ENCODE results near the gene FERMT1. TPM values are rescaled to one million over a fixed set of nuclear protein-coding genes. Genes with fewer than 3 reads are reported as not detected.

FERMT1 gene
- total RNA-seq, 2 experiments from 2014 or later: not detected

- ChIA-PET POLR2A (interaction anchor here (1.0 kb wide), 1 partner anchor 80 kb away, joined by 4 read pairs; no protein-coding TSS in a partner anchor), CTCF (interaction anchor here (0.7 to 0.8 kb wide), 2 partner anchors 8 to 24 kb away, joined by 3 to 4 read pairs; no protein-coding TSS in a partner anchor)
- H3K36me3 Mint-ChIP-seq (ENCODE audit: low read depth): peaks cover 35% of the 10 kb centered on the region
- H3K4me3 Mint-ChIP-seq: no peak overlapping the region
- no peaks in the 10 kb centered on the region for H3K27me3 Mint-ChIP-seq (ENCODE audit: low read depth)
- peaks cover 43% of the 10 kb centered on the region for H3K4me1 Mint-ChIP-seq (ENCODE audit: low read depth)
- DNase-seq (no peak), ATAC-seq (no peak)
- peaks cover under 1% of the 10 kb centered on the region for H3K9me3 Mint-ChIP-seq (ENCODE audit: insufficient read depth)
- H3K27ac Mint-ChIP-seq: no peak overlapping the region
Measured at GRCh38 chr20:6030453-6031080, 92.3 kb downstream of the FERMT1 start.

- ChIA-PET CTCF (no interaction called here), POLR2A (no interaction called here)
- Mint-ChIP-seq H3K27ac (no peak overlapping the region), H3K36me3 (ENCODE audit: low read depth) (peaks cover 39% of the 10 kb centered on the region), H3K4me3 (no peak overlapping the region), H3K4me1 (ENCODE audit: low read depth) (peaks cover 45% of the 10 kb centered on the region), H3K27me3 (ENCODE audit: low read depth) (no peaks in the 10 kb centered on the region), H3K9me3 (ENCODE audit: insufficient read depth) (peaks cover 5% of the 10 kb centered on the region)
- ATAC-seq: no peak
- DNase-seq: no peak
Measured at GRCh38 chr20:6029538-6029937, 93.3 kb downstream of the FERMT1 start.

GRCh38 chr20:6028818-6029217 lies 94.0 kb downstream of the FERMT1 start:
- peaks cover 38% of the 10 kb centered on the region for H3K4me1 Mint-ChIP-seq (ENCODE audit: low read depth)

GRCh38 chr20:6026051-6026450 lies 96.8 kb downstream of the FERMT1 start:
- DNase-seq (peak; percentile 28), ATAC-seq (peak; percentile 23)
- Mint-ChIP-seq H3K4me1 (ENCODE audit: low read depth) (peaks cover 36% of the 10 kb centered on the region), H3K27ac (no peak overlapping the region), H3K4me3 (no peak overlapping the region), H3K36me3 (ENCODE audit: low read depth) (peaks cover 52% of the 10 kb centered on the region), H3K27me3 (ENCODE audit: low read depth) (no peaks in the 10 kb centered on the region), H3K9me3 (ENCODE audit: insufficient read depth) (peaks cover 5% of the 10 kb centered on the region)
- ChIA-PET POLR2A (no interaction called here), CTCF (no interaction called here)

More at GRCh38 chr20:6028818-6029217, 94.0 kb downstream of the FERMT1 start:
- ATAC-seq (no peak), DNase-seq (no peak)
- peaks cover 39% of the 10 kb centered on the region for H3K36me3 Mint-ChIP-seq (ENCODE audit: low read depth)
- no peaks in the 10 kb centered on the region for H3K27me3 Mint-ChIP-seq (ENCODE audit: low read depth)
- H3K4me3 Mint-ChIP-seq: no peak overlapping the region
- no peak overlapping the region for H3K27ac Mint-ChIP-seq
- ChIA-PET POLR2A (no interaction called here), CTCF (no interaction called here)
- peaks cover 5% of the 10 kb centered on the region for H3K9me3 Mint-ChIP-seq (ENCODE audit: insufficient read depth)

Other genes with a start within 250 kb of the FERMT1 start
- gene CHGB, start 211.5 kb downstream of the FERMT1 start, total RNA-seq: not detected
- 10 to 100 TPM; 15.9 to 16.1 TPM for gene TRMT6, start 172.5 kb downstream of the FERMT1 start, total RNA-seq
- gene MCM8, start 172.4 kb downstream of the FERMT1 start, total RNA-seq: 10 to 100 TPM; 38.8 to 38.9 TPM
- 10 to 100 TPM; 33.0 to 35.6 TPM for gene CRLS1, start 116.9 kb downstream of the FERMT1 start, total RNA-seq
- gene LRRN4, start 69.0 kb downstream of the FERMT1 start, total RNA-seq: not detected

All from activated CD8-positive, alpha-beta T cell treated with anti-CD3 and anti-CD28 coated beads, Interleukin-2, amount 10 ng/mL, durations not matched to agents 7 days and 5 days (primary cell).